ENCODE data around the gene ABCA3. TPM values are rescaled to one million over a fixed set of nuclear protein-coding genes. Genes with fewer than 3 reads are reported as not detected.
A peak's percentile ranks its signal among the peaks of the same experiment; 100 is the strongest.

ABCA3 gene
- total RNA-seq, 1 experiment from 2014 or later: not detected

GRCh38 chr16:2319606-2320005 lies 20.9 kb downstream of the ABCA3 start:
- H3K27me3 ChIP-seq (replicated peaks): peaks cover 43% of the 10 kb centered on the region
- H3K9me3 ChIP-seq (replicated peaks): no peaks in the 10 kb centered on the region; the same call in 1 of the 2 replicates
- DNase-seq (ENCODE audit: low read depth in 1 of 2, low spot score in 2 of 2): no peak
- no peak overlapping the region for H3K27ac ChIP-seq
- H3K4me3 ChIP-seq: no peak overlapping the region
- H3K4me1 ChIP-seq (replicated peaks): no peaks in the 10 kb centered on the region
- H3K36me3 ChIP-seq: no peaks in the 10 kb centered on the region

GRCh38 chr16:2317231-2318020 lies 23.1 kb downstream of the ABCA3 start:
- no peak overlapping the region for H3K4me3 ChIP-seq
- H3K4me1 ChIP-seq (replicated peaks): no peaks in the 10 kb centered on the region
- no peak overlapping the region for H3K27ac ChIP-seq
- H3K36me3 ChIP-seq: no peaks in the 10 kb centered on the region
- H3K27me3 ChIP-seq (replicated peaks): peaks cover 38% of the 10 kb centered on the region
- no peak for DNase-seq (ENCODE audit: low read depth in 1 of 2, low spot score in 2 of 2)
- no peaks in the 10 kb centered on the region; the same call in 1 of the 2 replicates for H3K9me3 ChIP-seq (replicated peaks)

DNA sequence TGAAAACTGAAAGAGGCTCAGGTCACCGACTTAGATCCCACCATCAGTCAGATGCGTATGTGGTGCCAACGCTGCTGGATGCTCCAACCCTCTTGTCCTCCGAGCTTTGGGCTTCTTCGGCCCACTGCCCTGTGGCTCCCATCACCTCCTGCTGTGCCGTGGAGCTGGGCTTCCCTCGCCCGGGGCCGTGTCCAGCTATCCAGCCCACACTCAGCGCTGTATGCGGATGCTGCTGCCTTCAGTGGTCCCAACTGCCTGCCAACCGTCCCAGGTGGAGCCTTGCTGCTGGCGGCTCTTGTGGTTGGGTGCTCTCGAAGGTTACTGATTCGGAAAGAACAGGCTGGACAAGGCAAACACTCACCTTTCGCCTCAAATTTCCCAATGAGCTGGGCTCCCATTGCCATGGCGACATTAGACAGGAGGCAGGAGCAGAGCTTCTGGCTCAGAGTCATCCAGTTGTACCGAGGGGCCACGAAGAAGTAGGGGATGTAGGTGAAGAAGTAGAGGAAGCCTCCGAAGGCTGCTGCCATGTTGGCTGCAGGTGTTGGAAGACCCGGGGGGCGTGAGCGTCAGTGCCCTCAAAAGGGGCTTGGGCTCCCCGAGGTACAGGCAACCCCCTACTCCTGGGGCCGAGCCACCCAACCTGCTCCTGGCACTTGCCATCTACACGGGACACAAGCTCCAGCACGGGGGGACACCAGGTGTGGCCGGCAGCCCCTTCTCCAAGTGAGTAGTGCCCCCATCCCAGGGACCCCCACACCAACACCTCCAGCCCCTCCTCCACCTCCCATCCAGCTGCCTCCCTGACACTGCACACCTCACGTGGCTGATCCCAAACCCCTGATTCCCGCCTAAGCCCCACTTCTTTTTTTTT lies 32.2 kb downstream of the ABCA3 start:
- no peaks in the 10 kb centered on the region for H3K4me1 ChIP-seq (replicated peaks)
- H3K9me3 ChIP-seq (replicated peaks): no peaks in the 10 kb centered on the region
- no peak for DNase-seq (ENCODE audit: low read depth in 1 of 2, low spot score in 2 of 2)
- peaks cover 8% of the 10 kb centered on the region for H3K27me3 ChIP-seq (replicated peaks)
- H3K36me3 ChIP-seq: no peaks in the 10 kb centered on the region
- no peak overlapping the region for H3K4me3 ChIP-seq
- H3K27ac ChIP-seq: no peak overlapping the region

- H3K4me3 ChIP-seq: no peak overlapping the region
- H3K27me3 ChIP-seq (replicated peaks): peaks cover 29% of the 10 kb centered on the region
- H3K9me3 ChIP-seq (replicated peaks): no peaks in the 10 kb centered on the region
- H3K36me3 ChIP-seq: no peaks in the 10 kb centered on the region
- H3K27ac ChIP-seq: no peak overlapping the region
- H3K4me1 ChIP-seq (replicated peaks): no peaks in the 10 kb centered on the region
- no peak for DNase-seq (ENCODE audit: low read depth in 1 of 2, low spot score in 2 of 2)
Measured at GRCh38 chr16:2299915-2300192, 40.7 kb downstream of the ABCA3 start.

GRCh38 chr16:2299121-2299914 lies 41.2 kb downstream of the ABCA3 start:
- Histone ChIP-seq H3K4me3 (no peak overlapping the region), H3K27me3 (replicated peaks) (peaks cover 32% of the 10 kb centered on the region), H3K36me3 (no peaks in the 10 kb centered on the region), H3K4me1 (replicated peaks) (no peaks in the 10 kb centered on the region), H3K27ac (no peak overlapping the region), H3K9me3 (replicated peaks) (no peaks in the 10 kb centered on the region)
- no peak for DNase-seq (ENCODE audit: low read depth in 1 of 2, low spot score in 2 of 2)

DNA sequence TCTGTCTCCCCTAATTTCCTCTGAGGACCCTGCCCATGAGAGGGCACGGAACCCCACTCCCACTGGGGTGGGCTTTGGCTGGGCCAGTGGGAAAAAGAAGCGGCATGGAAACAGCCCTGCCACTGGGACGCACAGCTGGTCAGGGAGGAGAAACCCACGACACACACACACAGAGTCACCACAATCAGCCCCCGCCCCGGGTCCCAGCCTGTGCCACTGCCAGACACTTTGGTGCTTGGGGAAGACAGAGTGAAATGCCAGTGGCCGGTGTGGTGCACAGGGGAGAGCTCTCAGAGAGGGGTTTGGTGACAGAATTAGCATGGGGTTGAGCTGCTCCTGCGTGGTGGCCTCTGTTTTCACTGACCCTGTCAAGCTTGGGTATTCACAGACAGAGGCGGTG lies 41.9 kb downstream of the ABCA3 start:
- H3K27ac ChIP-seq: no peak overlapping the region
- no peak for DNase-seq (ENCODE audit: low read depth in 1 of 2, low spot score in 2 of 2)
- no peaks in the 10 kb centered on the region for H3K36me3 ChIP-seq
- no peaks in the 10 kb centered on the region for H3K9me3 ChIP-seq (replicated peaks)
- no peaks in the 10 kb centered on the region for H3K4me1 ChIP-seq (replicated peaks)
- no peak overlapping the region for H3K4me3 ChIP-seq
- peaks cover 32% of the 10 kb centered on the region for H3K27me3 ChIP-seq (replicated peaks)

DNA sequence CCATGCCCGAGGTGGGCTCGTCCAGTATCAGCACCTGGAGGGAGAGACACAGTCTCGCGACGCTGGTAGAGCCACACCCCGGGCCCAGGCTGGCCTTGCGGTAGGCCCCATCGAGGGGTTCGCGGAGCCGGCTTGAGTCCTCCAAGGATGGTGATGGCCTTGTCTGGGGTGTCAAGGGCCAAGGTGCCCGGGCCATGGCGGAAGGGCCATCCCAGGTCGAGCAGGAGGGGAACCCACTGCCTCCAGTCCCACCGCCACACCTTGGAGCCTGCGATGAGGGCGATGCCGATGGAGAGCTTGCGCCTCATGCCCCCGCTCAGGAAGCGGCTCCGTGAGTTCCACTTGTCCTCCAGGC lies 43.0 kb downstream of the ABCA3 start:
- no peak overlapping the region for H3K27ac ChIP-seq
- H3K9me3 ChIP-seq (replicated peaks): no peaks in the 10 kb centered on the region
- H3K4me1 ChIP-seq (replicated peaks): no peaks in the 10 kb centered on the region
- peaks cover 33% of the 10 kb centered on the region for H3K27me3 ChIP-seq (replicated peaks)
- no peaks in the 10 kb centered on the region for H3K36me3 ChIP-seq
- no peak for DNase-seq (ENCODE audit: low read depth in 1 of 2, low spot score in 2 of 2)
- no peak overlapping the region for H3K4me3 ChIP-seq

DNA sequence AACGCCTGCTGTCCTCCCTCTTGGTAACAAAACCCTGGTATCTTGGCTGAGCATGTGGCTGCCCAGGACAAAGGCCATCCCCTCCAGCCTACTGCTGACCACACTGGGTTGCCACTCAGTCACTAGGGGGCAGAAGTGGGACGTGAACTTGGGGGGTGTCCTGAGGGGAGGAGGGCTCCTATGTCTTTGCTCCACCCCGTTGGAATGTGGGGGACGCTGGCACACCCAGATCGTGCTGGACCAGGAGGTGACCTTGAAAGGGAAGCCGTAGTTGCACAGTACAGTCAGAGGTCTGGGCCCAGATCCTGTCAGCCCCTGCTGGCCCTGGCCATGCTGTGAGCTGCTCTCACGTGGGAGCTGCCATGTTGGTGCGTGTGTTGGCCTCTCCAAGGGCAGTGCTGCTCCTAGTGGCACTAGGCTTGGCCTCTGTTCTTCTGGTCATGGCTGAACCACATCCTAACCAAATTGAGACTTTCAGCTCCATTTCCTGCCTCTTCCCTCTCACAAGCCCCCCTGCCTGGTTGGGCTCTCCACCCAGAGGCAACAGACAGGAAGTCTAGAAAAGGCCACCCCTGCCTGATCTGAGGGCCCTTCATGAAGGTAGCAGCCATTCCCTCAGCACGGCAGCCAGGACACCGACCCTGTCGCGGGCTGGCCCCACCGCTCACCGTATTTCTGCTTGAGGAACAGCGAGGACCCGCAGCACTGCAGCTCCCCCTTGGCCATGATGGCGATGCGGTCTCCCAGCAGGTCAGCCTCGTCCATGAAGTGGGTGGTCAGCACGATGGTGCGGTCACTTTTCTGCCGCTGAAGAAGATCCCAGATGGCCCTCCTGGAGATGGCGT lies 43.6 kb downstream of the ABCA3 start:
- Histone ChIP-seq H3K9me3 (replicated peaks) (no peaks in the 10 kb centered on the region), H3K27ac (no peak overlapping the region), H3K27me3 (replicated peaks) (peaks cover 35% of the 10 kb centered on the region), H3K4me1 (replicated peaks) (no peaks in the 10 kb centered on the region), H3K36me3 (no peaks in the 10 kb centered on the region), H3K4me3 (no peak overlapping the region)
- peak in 1 of 2 experiments; percentile 53 for DNase-seq (ENCODE audit: low read depth in 1 of 2, low spot score in 2 of 2)

DNA sequence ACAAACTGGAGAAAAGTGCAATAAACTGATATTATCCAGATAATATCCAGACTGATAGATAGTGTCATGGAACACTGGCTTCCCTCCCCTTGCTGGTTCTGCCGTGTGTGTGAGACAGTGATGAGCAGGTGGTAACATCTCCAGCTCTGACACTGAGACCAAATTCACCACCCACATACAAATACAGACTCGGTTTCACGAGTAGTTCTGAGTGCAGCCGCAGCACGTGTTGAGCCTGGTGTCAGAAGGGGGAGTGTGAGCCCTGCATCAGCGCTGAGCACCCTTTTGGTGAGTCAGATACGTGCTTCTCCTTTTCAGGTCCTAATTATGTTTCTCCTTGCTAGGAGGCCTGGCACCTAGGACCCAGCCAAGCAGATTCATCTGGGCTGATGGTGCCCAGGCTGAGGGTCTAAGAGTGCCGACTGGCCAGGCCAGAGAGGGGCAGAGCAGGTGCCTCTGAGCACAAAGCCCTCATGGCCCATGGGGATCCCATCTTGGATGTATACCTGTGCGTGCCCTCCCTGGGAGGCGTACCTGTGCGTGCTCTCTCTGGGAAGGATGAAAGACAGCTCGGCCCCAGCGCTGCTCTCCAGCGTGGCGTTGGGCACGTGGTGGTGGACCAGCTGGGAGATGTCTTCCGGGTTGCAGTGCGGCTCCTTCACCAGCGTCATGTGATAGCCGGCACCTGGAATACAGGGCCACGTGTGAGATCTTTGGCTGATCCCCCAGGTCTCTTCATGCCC lies 45.3 kb downstream of the ABCA3 start:
- H3K4me1 ChIP-seq (replicated peaks): no peaks in the 10 kb centered on the region
- H3K4me3 ChIP-seq: no peak overlapping the region
- no peak for DNase-seq (ENCODE audit: low read depth in 1 of 2, low spot score in 2 of 2)
- no peaks in the 10 kb centered on the region for H3K36me3 ChIP-seq
- H3K27me3 ChIP-seq (replicated peaks): peaks cover 34% of the 10 kb centered on the region
- no peaks in the 10 kb centered on the region for H3K9me3 ChIP-seq (replicated peaks)
- H3K27ac ChIP-seq: no peak overlapping the region

DNA sequence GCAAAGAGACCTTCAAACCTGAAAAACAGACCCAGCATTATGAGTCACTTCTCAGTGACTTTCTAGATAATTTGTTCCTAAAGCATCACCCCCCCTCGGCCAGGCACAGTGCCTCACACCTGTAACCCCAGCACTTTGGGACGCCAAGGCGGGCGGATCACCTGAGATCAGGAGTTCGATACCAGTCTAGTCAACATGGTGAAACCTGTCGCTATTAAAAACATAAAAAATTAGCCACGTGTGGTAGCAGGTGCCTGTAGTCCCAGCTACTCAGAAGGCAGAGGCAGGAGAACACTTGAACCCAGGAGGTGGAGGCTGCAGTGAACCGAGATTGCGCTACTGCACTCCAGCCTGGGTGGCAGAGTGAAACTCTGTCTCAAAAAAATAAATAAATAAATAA lies 48.3 kb downstream of the ABCA3 start:
- no peaks in the 10 kb centered on the region for H3K9me3 ChIP-seq (replicated peaks)
- H3K4me3 ChIP-seq: no peak overlapping the region
- no peaks in the 10 kb centered on the region for H3K36me3 ChIP-seq
- DNase-seq (ENCODE audit: low read depth in 1 of 2, low spot score in 2 of 2): no peak
- H3K27ac ChIP-seq: no peak overlapping the region
- H3K27me3 ChIP-seq (replicated peaks): peaks cover 45% of the 10 kb centered on the region
- H3K4me1 ChIP-seq (replicated peaks): no peaks in the 10 kb centered on the region

DNA sequence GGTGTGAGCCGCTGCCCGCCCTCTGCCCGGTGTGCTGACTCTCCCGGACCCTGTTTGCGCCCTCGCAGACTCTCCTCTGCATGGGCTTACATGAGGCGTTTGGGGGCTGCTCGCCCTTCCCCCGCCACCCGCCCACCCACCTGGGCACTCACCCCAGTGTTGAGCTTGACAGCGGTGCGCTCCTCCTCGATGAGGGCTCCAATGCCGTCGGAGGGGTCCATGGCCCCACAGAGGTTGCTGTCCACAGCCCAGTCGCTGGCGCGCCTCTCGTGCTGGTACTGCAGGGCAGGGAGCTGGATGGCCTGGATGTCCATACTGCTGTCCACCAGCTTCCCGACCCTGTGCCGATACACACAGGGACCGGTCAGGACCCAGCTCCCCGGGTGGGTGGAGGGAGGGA lies 51.2 kb downstream of the ABCA3 start:
- Histone ChIP-seq H3K27me3 (replicated peaks) (peaks cover 67% of the 10 kb centered on the region), H3K4me3 (no peak overlapping the region), H3K27ac (no peak overlapping the region), H3K9me3 (replicated peaks) (no peaks in the 10 kb centered on the region), H3K4me1 (replicated peaks) (no peaks in the 10 kb centered on the region), H3K36me3 (no peaks in the 10 kb centered on the region)
- no peak for DNase-seq (ENCODE audit: low read depth in 1 of 2, low spot score in 2 of 2)

GRCh38 chr16:2288726-2289125 lies 51.8 kb downstream of the ABCA3 start:
- Histone ChIP-seq H3K4me3 (no peak overlapping the region), H3K9me3 (replicated peaks) (no peaks in the 10 kb centered on the region), H3K27ac (no peak overlapping the region), H3K36me3 (no peaks in the 10 kb centered on the region), H3K27me3 (replicated peaks) (peaks cover 73% of the 10 kb centered on the region), H3K4me1 (replicated peaks) (no peaks in the 10 kb centered on the region)
- no peak for DNase-seq (ENCODE audit: low read depth in 1 of 2, low spot score in 2 of 2)
